ENCODE results near the gene NIPA2.

DNA sequence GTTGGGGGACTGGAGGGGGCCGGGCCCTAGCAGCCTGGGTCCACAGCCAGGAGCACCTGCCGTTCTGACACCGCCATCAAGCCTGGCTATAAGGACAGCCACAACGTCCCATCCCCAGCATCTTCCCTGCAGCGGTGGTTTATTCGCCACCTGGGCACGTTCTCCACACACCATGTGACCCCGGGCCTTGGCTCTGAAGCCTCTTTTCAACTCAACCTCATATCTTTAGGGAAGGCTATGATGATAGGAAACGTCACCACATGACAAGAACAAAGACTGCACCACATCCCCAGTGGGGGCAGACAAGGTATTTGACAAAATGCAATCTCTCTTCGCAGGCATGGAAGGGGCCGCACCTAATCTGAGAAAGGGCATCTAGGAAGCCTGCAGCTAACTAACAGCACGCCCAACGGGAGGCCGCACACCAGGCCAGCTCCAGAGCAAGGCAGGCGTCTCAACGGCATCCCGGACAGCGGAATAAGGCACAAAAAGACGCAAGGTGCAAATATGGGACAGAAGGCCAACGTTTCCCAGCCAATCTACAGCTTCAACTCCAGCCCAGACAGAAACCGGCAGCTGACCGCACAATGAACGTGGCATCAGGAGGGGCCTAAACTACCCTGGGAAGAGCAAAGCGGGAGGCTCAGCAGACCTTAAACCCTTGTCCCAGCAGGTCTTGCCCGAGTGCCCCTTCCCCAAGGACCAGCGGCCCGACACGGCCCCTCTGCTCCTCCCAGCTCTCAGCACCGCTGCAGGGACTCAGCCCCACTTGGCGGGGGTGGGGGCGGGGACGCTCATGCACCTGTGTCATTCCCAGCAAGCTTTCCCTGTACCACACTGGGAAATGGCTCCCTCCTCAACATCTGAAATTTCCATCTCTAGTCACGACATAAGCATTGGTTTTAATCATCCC lies 41.9 kb downstream of the NIPA2 start:
- TF ChIP-seq ZNF274 (IDR thresholded peaks at IDR 0.05; ENCODE audit: low read depth, low read length) (no peak), YY1 (IDR thresholded peaks at IDR 0.05; ENCODE audit: insufficient read depth, insufficient read length) (no peak), SUZ12 (IDR thresholded peaks at IDR 0.05; ENCODE audit: extremely low read depth, insufficient read depth, insufficient read length) (no peak)

Measured in NT2/D1 (cell line).